ENCODE results near the gene CREB5. TPM values are rescaled to one million over a fixed set of nuclear protein-coding genes. Genes with fewer than 3 reads are reported as not detected.
"Not testable (repeated sequence)": the region's sequence is repeated elsewhere in the genome, so short reads cannot be mapped to it uniquely, and the experiment has no call there.

The CREB5 gene
- total RNA-seq, 4 donors from 2014 or later = 0.88 to 31.4 (median 15.9) TPM

- Histone ChIP-seq H3K4me1 (peaks cover 0 to 6% (median 0%) of the 10 kb centered on the region in 4 donors), H3K27ac (no peak overlapping the region), H3K9me3 (no peaks in the 10 kb centered on the region), H3K4me3 (no peak overlapping the region), H3K36me3 (no peaks in the 10 kb centered on the region), H3K27me3 (no peaks in the 10 kb centered on the region)
- TF ChIP-seq CTCF (IDR thresholded peaks at IDR 0.05) (no peak), POLR2A (IDR thresholded peaks at IDR 0.05) (no peak)
- DNase-seq = no peak
Observed at GRCh38 chr7:28785041-28785995, 373.0 kb downstream of the CREB5 start.

DNA sequence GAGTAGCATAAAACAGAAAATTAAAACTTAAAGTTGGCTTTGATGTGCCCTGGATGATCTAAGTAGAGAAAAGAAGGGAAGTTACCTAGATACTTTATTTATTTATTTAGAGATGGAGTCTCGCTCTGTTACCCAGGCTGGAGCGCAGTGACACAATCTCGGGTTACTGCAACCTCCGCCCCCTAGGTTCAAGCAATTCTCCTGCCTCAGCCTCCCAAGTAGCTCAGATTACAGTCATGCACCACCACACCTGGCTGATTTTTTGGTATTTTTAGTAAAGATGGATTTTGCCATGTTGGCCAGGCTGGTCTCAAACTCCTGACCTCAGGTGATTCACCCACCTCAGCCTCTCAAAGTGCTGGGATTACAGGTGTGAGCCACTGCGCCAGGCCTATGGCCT, 373.8 kb downstream of the CREB5 start:
- not testable (repeated sequence) for H3K36me3 ChIP-seq, H3K27me3 ChIP-seq, H3K27ac ChIP-seq, H3K4me3 ChIP-seq, DNase-seq, H3K9me3 ChIP-seq, H3K4me1 ChIP-seq

GRCh38 chr7:28787106-28787505, 374.8 kb downstream of the CREB5 start:
- DNase-seq = no peak
- H3K9me3 ChIP-seq = no peaks in the 10 kb centered on the region
- TF ChIP-seq CTCF (IDR thresholded peaks at IDR 0.05) (no peak), POLR2A (IDR thresholded peaks at IDR 0.05) (no peak)
- no peaks in the 10 kb centered on the region for H3K36me3 ChIP-seq
- H3K4me1 ChIP-seq = peaks cover 0 to 6% (median 0%) of the 10 kb centered on the region in 4 donors
- no peaks in the 10 kb centered on the region for H3K27me3 ChIP-seq
- H3K27ac ChIP-seq = no peak overlapping the region
- H3K4me3 ChIP-seq = no peak overlapping the region

DNA sequence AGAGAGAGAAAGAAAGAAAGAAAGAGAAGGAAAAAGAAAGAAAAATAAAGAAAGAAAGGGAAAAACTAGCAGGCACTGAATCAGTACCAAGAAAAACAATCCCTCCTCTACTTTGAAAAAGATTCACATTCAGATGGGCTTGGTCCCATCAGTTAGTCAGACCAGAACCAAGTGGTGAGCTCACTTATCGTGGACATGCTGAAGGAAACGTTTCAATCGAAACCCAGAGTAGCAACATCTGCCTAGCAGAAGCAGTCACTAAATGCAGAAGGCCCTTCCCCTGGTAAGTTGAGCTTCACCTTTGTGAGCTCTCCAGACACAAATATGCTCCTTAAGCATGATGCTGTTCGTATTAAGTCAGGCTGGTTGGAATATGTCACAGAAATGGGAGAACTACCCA, 378.1 kb downstream of the CREB5 start:
- Histone ChIP-seq H3K4me1 (no peaks in the 10 kb centered on the region), H3K4me3 (no peak overlapping the region), H3K27ac (no peak overlapping the region), H3K9me3 (no peaks in the 10 kb centered on the region), H3K27me3 (no peaks in the 10 kb centered on the region), H3K36me3 (no peaks in the 10 kb centered on the region)
- TF ChIP-seq POLR2A (IDR thresholded peaks at IDR 0.05) = no peak
- no peak for TF ChIP-seq CTCF (IDR thresholded peaks at IDR 0.05)
- no peak for DNase-seq

DNA sequence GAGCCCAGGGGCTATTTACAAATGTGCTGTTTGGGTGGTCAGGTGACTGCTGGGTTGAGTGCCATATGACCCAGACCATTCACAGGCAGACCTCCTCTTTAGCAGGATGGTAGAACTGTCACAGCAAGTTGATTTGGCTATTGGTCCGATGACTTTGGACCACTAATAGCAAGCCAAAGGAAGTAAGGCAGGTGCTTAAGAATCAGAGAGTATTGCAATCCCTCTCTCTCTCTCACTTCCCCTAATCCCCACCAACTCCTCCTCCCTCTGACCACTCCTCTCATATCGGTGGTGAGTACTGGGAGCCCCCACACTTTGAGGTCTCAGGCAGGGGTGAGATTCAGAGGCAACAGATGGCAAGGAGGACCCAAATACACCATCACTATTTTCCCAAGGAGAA, 380.5 kb downstream of the CREB5 start:
- TF ChIP-seq POLR2A (IDR thresholded peaks at IDR 0.05) (no peak), CTCF (IDR thresholded peaks at IDR 0.05) (no peak)
- Histone ChIP-seq H3K36me3 (no peaks in the 10 kb centered on the region), H3K4me1 (no peaks in the 10 kb centered on the region), H3K27me3 (no peaks in the 10 kb centered on the region), H3K4me3 (no peak overlapping the region), H3K27ac (no peak overlapping the region), H3K9me3 (no peaks in the 10 kb centered on the region)
- no peak for DNase-seq

DNA sequence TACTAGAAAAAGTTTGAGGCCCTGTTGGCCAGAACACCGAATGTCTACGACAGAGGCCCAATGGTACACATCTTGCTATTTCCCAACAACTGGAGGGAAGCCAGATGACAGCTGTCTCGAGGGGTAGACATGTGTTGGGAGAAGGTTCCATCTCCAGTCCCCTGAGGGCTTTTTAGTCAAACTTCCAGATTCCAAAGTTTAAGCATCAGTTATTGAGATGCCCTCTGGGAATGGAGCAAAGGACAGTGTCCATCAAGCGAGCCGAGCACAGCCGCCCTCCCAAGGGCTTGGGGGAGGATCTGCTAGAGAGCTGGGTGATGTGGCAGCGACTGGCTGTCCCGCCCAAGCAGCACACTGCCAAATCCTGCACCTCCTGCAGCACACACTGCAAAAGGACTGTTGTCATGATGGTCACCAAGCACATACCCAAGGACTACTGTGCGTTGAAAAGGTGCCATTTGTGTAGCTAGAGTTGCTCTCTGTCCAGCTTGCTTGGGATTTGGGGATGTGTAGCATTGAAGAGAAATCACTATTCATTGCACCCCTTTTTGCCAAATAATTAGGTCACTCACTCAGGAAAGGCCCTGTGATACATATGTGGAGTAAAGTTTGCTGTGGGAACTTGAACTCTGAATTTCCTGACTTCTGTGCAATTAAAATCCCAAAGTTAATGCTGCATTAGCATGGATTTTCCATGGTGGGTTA, 381.2 kb downstream of the CREB5 start:
- H3K9me3 ChIP-seq = no peaks in the 10 kb centered on the region
- no peak overlapping the region for H3K4me3 ChIP-seq
- H3K27ac ChIP-seq = no peak overlapping the region
- DNase-seq = no peak
- H3K27me3 ChIP-seq = no peaks in the 10 kb centered on the region
- no peaks in the 10 kb centered on the region for H3K4me1 ChIP-seq
- TF ChIP-seq POLR2A (IDR thresholded peaks at IDR 0.05) (no peak), CTCF (IDR thresholded peaks at IDR 0.05) (no peak)
- no peaks in the 10 kb centered on the region for H3K36me3 ChIP-seq
